GM12801 (cell line): ENCODE measurements around the gene PCDH8.

Source experiments
- CTCF ChIP-seq: IDR thresholded peaks from one replicate; pipeline ENCODE4 v1.5.1; 2011; ENCODE audit warnings: control low read depth; ENCODE audit not compliant: insufficient read length; ENCODE audit errors: extremely low read depth

The PCDH8 gene

GRCh38 chr13:52850072-52850395, 1.6 kb upstream of the PCDH8 start:
- no peak for TF ChIP-seq CTCF

DNA sequence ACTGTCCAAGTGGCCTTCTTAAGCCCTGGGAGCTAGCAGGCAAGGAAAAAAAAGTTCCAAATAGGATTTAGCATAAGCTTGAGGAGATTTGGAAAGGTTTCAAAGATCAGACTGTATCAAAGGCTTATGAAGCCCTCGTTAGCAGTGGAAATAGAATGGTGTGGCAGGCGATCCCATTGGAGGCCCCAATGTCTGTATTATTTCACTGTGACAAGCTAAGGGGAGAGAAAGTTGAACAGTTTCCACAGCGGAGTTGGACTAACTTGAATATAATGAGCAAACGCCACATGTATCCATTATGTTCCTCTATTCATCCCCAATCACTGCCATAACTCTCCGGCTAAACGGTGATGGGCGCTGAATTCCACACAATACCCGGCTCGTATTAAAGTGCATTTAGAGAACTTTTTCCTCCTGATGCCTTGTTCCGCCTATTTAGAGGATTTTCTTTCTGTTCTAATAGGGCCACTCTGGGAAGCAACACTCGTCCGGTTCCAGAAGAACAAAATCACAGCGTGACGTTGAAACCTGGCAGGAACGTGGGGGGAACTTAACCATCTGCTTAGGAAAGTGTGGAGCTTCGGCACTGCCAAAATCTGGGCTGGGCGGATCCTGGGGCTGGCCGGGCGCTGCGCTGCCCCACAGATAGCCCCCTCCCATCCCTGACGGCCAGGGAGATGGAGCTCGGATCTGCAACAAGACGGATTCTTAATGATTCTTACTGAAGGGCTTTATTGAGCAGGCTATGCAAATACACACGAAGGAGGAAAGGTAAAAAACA, 1.0 kb upstream of the PCDH8 start:
- no peak for TF ChIP-seq CTCF

GRCh38 chr13:52847682-52848432, 583 bp downstream of the PCDH8 start:
- TF ChIP-seq CTCF = no peak

DNA sequence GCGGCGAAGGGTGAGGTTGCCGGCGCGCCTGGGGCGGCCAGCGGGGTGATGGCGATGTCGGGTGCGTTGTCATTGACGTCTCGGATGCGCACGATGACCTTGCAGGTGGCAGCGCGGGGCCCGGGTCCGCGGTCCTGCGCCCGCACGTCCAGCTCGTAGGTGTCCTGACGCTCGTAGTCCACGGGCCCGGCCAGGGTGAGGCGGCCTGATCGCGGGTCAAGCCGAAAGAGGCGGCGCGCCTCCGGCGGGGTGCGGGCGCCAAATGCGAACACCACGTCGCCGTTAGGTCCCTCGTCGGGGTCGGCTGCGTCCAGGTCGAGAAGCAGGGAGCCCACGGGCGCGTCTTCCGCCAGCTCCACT, 1.1 kb downstream of the PCDH8 start:
- TF ChIP-seq CTCF = no peak

- no peak for TF ChIP-seq CTCF
These were observed 1.7 kb downstream of the PCDH8 start for GRCh38 chr13:52846567-52847321.

DNA sequence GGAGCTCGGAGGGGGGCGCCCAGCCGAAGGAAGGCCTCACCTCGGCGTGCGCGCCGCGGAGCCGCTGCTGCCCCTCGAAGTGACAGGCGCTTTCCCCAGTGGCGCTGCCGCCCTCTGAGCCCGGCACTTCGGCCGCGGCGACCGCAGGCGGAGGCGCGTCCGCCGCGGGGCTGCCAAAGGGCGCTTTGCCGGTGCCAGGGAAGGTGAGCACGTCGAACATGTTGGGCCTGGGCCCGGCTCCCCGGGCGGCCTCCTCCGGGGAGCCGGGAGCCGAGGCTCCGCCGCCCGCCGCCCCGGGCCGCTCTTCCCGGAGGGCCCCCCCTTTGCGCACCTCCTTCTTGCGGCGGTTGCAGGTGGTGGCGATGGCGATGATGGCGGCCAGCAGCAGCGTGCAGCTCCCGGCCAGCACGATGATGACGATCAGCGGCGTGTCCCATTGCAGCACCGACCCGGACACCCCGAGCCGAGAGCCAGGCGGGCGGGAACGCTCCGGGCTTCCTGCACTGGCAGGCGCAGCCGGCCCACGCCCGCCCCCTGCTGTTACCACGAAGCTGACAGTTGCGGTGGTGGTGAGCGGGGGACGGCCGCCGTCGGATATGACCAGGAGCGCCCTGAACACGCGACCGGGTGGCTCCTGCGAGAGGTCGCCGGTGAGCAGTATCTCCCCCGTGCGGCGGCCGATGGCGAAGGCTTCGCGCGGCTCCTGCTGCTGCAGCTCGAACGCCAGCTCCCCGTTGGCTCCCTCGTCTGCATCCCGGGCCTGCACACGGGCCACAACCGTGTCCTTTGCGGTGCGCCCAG, 2.5 kb downstream of the PCDH8 start:
- TF ChIP-seq CTCF = no peak

DNA sequence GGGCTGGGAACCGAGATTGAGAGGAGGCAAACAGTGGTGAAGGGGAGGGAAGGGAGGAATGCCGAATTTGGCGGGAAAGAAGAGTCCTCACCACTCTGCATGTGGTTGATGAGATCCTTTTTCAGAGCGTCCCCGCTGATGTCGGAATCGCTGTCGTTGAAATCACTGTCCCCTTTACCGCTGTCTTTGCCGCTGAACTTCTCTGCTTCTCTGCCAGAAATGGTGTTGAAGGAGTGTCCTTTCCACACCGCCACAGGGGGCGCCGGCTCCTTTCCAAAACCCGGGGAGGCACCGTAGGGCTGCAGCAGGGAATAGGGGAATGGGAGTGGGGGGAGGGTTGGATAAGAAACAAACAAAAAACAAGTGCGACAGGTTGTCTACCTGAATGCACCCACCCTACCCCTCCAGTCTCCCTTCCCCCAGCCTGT, 3.1 kb downstream of the PCDH8 start:
- TF ChIP-seq CTCF = no peak
